PC-9 (cell line): ENCODE data around the gene GSX2. TPM values are rescaled to one million over a fixed set of nuclear protein-coding genes. Genes with fewer than 3 reads are reported as not detected.

Experiments
- BruUV-seq: library from RNA; stranded (reverse); fragments of 400-500 nt; replicated peaks from 2 replicates; lab custom pipeline; 2021; lab: Mats Ljungman, UMichigan
- CTCF ChIA-PET: fragments of 300-600 bp; sonication (Branson Sonifier 250); formaldehyde crosslinking; loops from one replicate; lab custom pipeline; 2022; ENCODE audit warnings: antibody characterized with exemption; lab: Charles Lee
- POLR2A ChIA-PET: fragments of 300-600 bp; sonication (Branson Sonifier 250); formaldehyde crosslinking; loops from one replicate; lab custom pipeline; 2022; ENCODE audit warnings: antibody characterized with exemption; ENCODE audit not compliant: unreplicated experiment; lab: Charles Lee
- DNase-seq, 2 experiments: peaks; one replicate each; pipeline versions ENCODE4 v3.0.0 to v3.0.0-alpha.2; 2015 to 2022; ENCODE audit warnings: mixed read lengths in 1 of 2
- H2AFZ ChIP-seq: fragments of 200-600 bp; sonication (generic); 2 replicates; pipeline ENCODE4 v1.8.1; 2017; ENCODE audit warnings: antibody characterized with exemption
- H3F3A ChIP-seq: fragments of 200-600 bp; sonication (generic); 2 replicates; pipeline ENCODE4 v1.8.1; 2017; ENCODE audit warnings: antibody characterized with exemption, mild to moderate bottlenecking, low read depth; ENCODE audit not compliant: insufficient read depth
- H3K27ac ChIP-seq: fragments of 200-600 bp; sonication (generic); 2 replicates; pipeline ENCODE4 v1.6.1; 2016; ENCODE audit warnings: mixed run types
- H3K27me3 ChIP-seq: fragments of 200-600 bp; sonication (generic); 2 replicates; pipeline ENCODE4 v1.6.1; 2016; ENCODE audit warnings: low read depth, mixed run types; ENCODE audit not compliant: insufficient read depth
- H3K36me3 ChIP-seq: fragments of 200-600 bp; sonication (generic); 2 replicates; pipeline ENCODE4 v1.6.1; 2016; ENCODE audit warnings: low read depth, mixed run types
- H3K4me1 ChIP-seq: fragments of 200-600 bp; sonication (generic); replicated peaks from 2 replicates; pipeline ENCODE4 v1.6.1; 2016; ENCODE audit warnings: mixed run types; ENCODE audit not compliant: insufficient read depth
- H3K4me2 ChIP-seq: fragments of 200-600 bp; sonication (generic); 2 replicates; pipeline ENCODE4 v1.6.1; 2017; ENCODE audit warnings: mixed run types
- H3K4me3 ChIP-seq: fragments of 200-600 bp; sonication (generic); 2 replicates; pipeline ENCODE4 v1.6.1; 2016; ENCODE audit warnings: mixed run types
- H3K79me2 ChIP-seq: fragments of 200-600 bp; sonication (generic); 2 replicates; pipeline ENCODE4 v1.6.1; 2017; ENCODE audit warnings: low read depth, mixed run types
- H3K9me2 ChIP-seq: fragments of 200-600 bp; sonication (generic); 2 replicates; pipeline ENCODE4 v1.8.1; 2017; ENCODE audit warnings: mild to moderate bottlenecking; ENCODE audit not compliant: insufficient read depth
- H3K9me3 ChIP-seq: fragments of 200-600 bp; sonication (generic); 2 replicates; pipeline ENCODE4 v1.8.1; 2016; ENCODE audit warnings: low read depth; ENCODE audit not compliant: insufficient read depth
- H4K20me1 ChIP-seq: fragments of 200-600 bp; sonication (generic); 2 replicates; pipeline ENCODE4 v1.8.1; 2017; ENCODE audit not compliant: insufficient read depth
- EZH2 ChIP-seq: fragments of 200-600 bp; sonication (generic); IDR thresholded peaks from 2 replicates; pipeline ENCODE4 v1.8.0; 2017; ENCODE audit warnings: antibody characterized with exemption, low read depth
- intact Hi-C: fragments of 100-400 bp; cut with micrococcal nuclease; formaldehyde crosslinking; loops from one replicate; pipeline ENCODE4 v1.10.0; 2022; ENCODE audit not compliant: unreplicated experiment
- total RNA-seq: library from RNA; stranded (reverse); gene quantifications from 2 replicates; pipeline ENCODE4 v1.2.3, GENCODE V29; 2021
- TF ChIP-seq, protein P1 (sequence below): fragments of 200-600 bp; sonication (generic); conservative IDR thresholded peaks from 2 replicates; pipeline ENCODE4 v1.6.1; 2017; ENCODE audit warnings: mixed run types, antibody characterized with exemption, mild to moderate bottlenecking, moderate library complexity

GSX2 gene
- total RNA-seq, 1 experiment from 2014 or later: not detected

DNA sequence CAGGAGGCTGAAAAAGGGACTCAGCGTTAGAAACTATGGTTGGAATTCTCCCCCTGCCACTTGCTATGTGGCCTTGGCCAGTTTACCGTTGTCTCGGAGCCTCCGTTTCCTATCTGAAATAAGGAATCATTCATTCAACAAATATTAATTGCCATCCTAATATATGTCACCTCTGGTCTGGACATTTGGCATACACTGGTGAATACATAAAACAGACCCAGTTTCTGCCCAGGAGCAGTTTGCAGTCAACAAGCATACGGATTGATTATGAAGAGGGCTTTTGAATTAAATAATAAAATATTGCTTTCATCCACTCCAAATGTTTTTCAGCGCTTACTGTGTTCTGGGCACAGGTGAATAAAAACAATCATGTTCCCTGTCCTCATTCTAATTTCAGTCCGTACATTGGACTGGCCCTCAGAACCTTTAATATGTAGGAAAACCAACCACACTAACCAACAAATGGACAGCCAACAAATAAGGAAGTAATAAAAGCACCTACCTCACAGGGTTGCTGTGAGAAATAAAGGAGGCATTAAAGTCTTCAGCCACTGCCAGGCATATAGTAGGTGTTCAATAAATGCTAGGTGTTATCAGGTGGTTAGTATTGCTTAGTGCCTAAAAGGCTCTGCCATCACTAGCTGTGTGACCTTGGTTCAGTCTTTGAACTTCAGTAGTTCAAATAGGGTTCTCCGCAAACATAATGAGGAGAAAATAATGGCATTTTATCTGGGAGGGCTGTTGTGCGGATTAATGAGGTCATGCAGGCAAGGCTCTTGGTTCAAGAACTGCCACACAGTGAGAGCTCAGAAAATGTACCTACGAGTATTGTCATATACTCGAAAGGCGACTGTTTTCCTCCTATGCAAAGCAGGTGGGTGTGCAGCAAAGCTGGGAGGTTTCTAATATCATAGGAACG is 7.3 kb upstream of the GSX2 start:
- Histone ChIP-seq H3K79me2 (no peaks in the 10 kb centered on the region), H4K20me1 (no peaks in the 10 kb centered on the region), H3F3A (no peaks in the 10 kb centered on the region), H3K9me2 (no peaks in the 10 kb centered on the region), H3K27me3 (no peaks in the 10 kb centered on the region), H3K36me3 (no peaks in the 10 kb centered on the region), H3K4me2 (peak overlapping the region; percentile 93), H2AFZ (peak overlapping the region; percentile 79), H3K27ac (no peak overlapping the region), H3K9me3 (no peaks in the 10 kb centered on the region), H3K4me1 (peaks cover 3% of the 10 kb centered on the region; the same call in 1 of the 2 replicates), H3K4me3 (peak overlapping the region; percentile 69)
- intact Hi-C loops: loop anchor here (10.0 kb wide), 1 partner anchor 122 kb away; no protein-coding TSS in a partner anchor
- TF ChIP-seq, protein P1, sequence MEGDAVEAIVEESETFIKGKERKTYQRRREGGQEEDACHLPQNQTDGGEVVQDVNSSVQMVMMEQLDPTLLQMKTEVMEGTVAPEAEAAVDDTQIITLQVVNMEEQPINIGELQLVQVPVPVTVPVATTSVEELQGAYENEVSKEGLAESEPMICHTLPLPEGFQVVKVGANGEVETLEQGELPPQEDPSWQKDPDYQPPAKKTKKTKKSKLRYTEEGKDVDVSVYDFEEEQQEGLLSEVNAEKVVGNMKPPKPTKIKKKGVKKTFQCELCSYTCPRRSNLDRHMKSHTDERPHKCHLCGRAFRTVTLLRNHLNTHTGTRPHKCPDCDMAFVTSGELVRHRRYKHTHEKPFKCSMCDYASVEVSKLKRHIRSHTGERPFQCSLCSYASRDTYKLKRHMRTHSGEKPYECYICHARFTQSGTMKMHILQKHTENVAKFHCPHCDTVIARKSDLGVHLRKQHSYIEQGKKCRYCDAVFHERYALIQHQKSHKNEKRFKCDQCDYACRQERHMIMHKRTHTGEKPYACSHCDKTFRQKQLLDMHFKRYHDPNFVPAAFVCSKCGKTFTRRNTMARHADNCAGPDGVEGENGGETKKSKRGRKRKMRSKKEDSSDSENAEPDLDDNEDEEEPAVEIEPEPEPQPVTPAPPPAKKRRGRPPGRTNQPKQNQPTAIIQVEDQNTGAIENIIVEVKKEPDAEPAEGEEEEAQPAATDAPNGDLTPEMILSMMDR: no peak
- TF ChIP-seq EZH2: no peak
- DNase-seq: no peak
- ChIA-PET CTCF (no interaction called here), POLR2A (no interaction called here)
- no TSS peak for BruUV-seq

DNA sequence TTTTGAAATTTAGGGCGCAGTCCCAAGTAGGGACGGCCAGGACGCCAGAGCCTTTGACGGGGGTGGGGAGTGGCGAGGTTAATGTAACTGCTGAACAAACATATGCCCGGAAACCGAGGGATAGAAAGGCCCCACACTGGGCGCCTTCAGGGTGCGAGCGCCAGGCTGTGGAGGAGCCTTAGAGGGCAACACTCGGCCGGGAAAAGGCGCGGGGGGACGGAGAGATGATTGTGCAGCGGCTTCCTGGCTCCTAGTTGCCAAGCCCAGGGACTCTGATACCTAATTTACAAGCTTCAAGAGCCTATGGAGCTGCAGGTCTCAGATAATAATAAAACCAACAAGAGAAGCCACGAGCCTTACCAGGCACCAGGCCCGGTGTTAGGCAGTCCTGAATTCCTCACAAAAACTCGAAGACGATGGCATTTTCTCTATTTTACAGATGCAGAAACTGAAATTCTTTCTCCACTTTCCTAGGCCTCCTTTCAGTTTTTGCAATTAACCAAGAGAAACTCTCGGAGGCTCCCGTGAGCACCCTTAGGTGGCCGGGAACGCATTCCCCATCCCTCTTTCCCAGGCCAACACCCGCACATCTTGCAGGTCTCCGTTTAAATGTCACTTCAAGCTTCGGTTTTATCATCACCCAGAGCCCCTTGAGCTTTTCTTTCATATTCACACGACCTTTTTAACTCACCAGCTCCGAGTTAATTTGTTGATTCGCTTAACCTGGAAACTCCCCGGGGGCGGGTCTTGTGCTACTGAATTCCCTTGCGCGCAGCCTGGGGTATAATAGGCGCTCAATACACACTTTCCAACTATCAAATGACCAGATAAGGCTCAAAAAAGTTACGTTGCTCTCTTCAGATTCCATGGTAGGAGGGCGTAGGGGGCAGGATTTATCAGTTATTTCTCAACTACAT is 6.4 kb upstream of the GSX2 start:
- ChIA-PET POLR2A (interaction anchor here (0.6 kb wide), 1 partner anchor 313 kb away, joined by 5 read pairs; no protein-coding TSS in a partner anchor), CTCF (no interaction called here)
- no TSS peak for BruUV-seq
- Histone ChIP-seq H3K27me3 (no peaks in the 10 kb centered on the region), H3K27ac (no peak overlapping the region), H3K9me2 (no peaks in the 10 kb centered on the region), H3K36me3 (no peaks in the 10 kb centered on the region), H3K9me3 (no peaks in the 10 kb centered on the region), H3K4me2 (no peak overlapping the region), H3F3A (no peaks in the 10 kb centered on the region), H3K79me2 (no peaks in the 10 kb centered on the region), H4K20me1 (no peaks in the 10 kb centered on the region), H3K4me1 (peaks cover 3% of the 10 kb centered on the region; the same call in 1 of the 2 replicates), H3K4me3 (no peak overlapping the region), H2AFZ (no peak overlapping the region)
- intact Hi-C loops: loop anchor here (10.0 kb wide), 1 partner anchor 121 kb away; no protein-coding TSS in a partner anchor
- DNase-seq: no peak
- no peak for TF ChIP-seq EZH2
- TF ChIP-seq, protein P1: no peak

DNA sequence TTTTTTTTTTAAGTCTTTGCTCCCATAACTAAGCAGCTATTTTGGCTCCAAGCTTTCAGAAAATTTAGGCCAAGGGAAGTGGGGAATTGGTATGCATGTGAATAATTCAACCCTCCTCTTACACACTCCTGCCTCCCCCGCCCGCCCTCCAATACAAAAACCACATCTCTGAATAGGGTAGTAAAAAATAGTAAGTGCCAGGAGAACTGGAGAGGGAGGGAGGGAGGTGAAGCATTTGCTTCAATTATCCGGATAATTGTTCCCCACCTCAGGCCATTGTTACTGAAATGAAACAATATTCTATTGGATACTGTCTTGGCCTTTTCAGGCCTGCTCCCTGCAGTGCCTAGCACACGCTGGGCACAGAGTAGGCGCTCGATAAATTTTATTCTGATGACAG is 5.5 kb upstream of the GSX2 start:
- ChIA-PET POLR2A (interaction anchor here (0.6 kb wide), 1 partner anchor 314 kb away, joined by 5 read pairs; no protein-coding TSS in a partner anchor), CTCF (no interaction called here)
- no TSS peak for BruUV-seq

More for the DNA sequence above, 5.5 kb upstream of the GSX2 start:
- Histone ChIP-seq H3K36me3 (no peaks in the 10 kb centered on the region), H3K4me1 (peaks cover 3% of the 10 kb centered on the region; the same call in 1 of the 2 replicates), H3K9me2 (no peaks in the 10 kb centered on the region), H3K4me2 (no peak overlapping the region), H3K9me3 (no peaks in the 10 kb centered on the region), H3K27ac (no peak overlapping the region), H3K4me3 (no peak overlapping the region), H2AFZ (no peak overlapping the region), H3K27me3 (no peaks in the 10 kb centered on the region), H3F3A (no peaks in the 10 kb centered on the region), H4K20me1 (no peaks in the 10 kb centered on the region), H3K79me2 (no peaks in the 10 kb centered on the region)
- intact Hi-C loops: loop anchor here (10.0 kb wide), 1 partner anchor 120 kb away; no protein-coding TSS in a partner anchor
- DNase-seq: no peak
- TF ChIP-seq, protein P1: no peak
- TF ChIP-seq EZH2: no peak
